HCT116 (cell line): ENCODE data around the gene NOBOX. TPM values are rescaled to one million over a fixed set of nuclear protein-coding genes. Genes with fewer than 3 reads are reported as not detected.
A peak's percentile ranks its signal among the peaks of the same experiment; 100 is the strongest.

Experiments
- ATAC-seq: fragments of 200-7000 bp; cut with Tn5 transposase; 2 replicates; pipeline ENCODE4 v1.9.1; 2020; ENCODE audit warnings: mild to moderate bottlenecking, moderate library complexity
- BruUV-seq: library from RNA; stranded (reverse); fragments of 400-500 nt; replicated peaks from 2 replicates; lab custom pipeline; 2021; lab: Mats Ljungman, UMichigan
- CTCF ChIA-PET: fragments of 300-600 bp; sonication (Branson Sonifier 250); formaldehyde crosslinking; loops from one replicate; lab custom pipeline; 2021; ENCODE audit warnings: antibody characterized with exemption; lab: Charles Lee
- POLR2A ChIA-PET: fragments of 300-600, 350-600 bp; sonication (Branson Sonifier 250); formaldehyde crosslinking; loops from one replicate; lab custom pipeline; 2021; ENCODE audit warnings: antibody characterized with exemption; lab: Charles Lee
- RAD21 ChIA-PET, 2 experiments: fragments of 300-600 bp; sonication (Branson Sonifier 250); formaldehyde crosslinking; loops; one replicate each; lab custom pipeline; 2023; ENCODE audit warnings: low total read pairs in 2 of 2; ENCODE audit not compliant: uncharacterized antibody in 2 of 2, unreplicated experiment in 2 of 2, low non-redundant PET in 1 of 2; lab: Charles Lee
- DNase-seq: peaks from one replicate; pipeline ENCODE4 v3.0.0-alpha.2; 2010; ENCODE audit warnings: low read depth, low spot score
- H2AFZ ChIP-seq: fragments of 200-600 bp; shearing (Covaris generic), sonication (generic); 2 replicates; pipeline ENCODE4 v1.6.1; 2017; ENCODE audit warnings: low read depth, mixed run types, mixed read lengths, antibody characterized with exemption, low read length; ENCODE audit not compliant: poor library complexity, severe bottlenecking
- H3K27ac ChIP-seq: 2 replicates; pipeline ENCODE4 v1.5.1; 2012; ENCODE audit warnings: low read depth, low read length
- H3K27me3 ChIP-seq: fragments of 200-600 bp; sonication (generic); 2 replicates; pipeline ENCODE4 v1.6.1; 2016; ENCODE audit warnings: mixed run types, low read length, mixed read lengths; ENCODE audit not compliant: insufficient read depth
- H3K36me3 ChIP-seq, 2 experiments: fragments of 200-500 bp in 1 of 2; fragments of 200-600 bp in 1 of 2; sonication (Bioruptor generic) in 1 of 2; sonication (generic) in 1 of 2; 2 replicates each; pipeline versions ENCODE4 v1.5.1 to v1.6.1; 2014 to 2016; ENCODE audit warnings: low read length in 2 of 2, inconsistent platforms in 1 of 2, mixed read lengths in 1 of 2, mixed run types in 1 of 2; ENCODE audit not compliant: insufficient read depth in 2 of 2, control insufficient read depth in 1 of 2
- H3K4me1 ChIP-seq, 2 experiments: fragments of 200-600 bp in 1 of 2; sonication (generic) in 1 of 2; 2 replicates each; pipeline versions ENCODE4 v1.5.1 to v1.6.1; 2012 to 2017; ENCODE audit warnings: low read length in 2 of 2, inconsistent platforms in 1 of 2, mild to moderate bottlenecking in 1 of 2, mixed read lengths in 1 of 2, mixed run types in 1 of 2, moderate library complexity in 1 of 2; ENCODE audit not compliant: insufficient read depth in 2 of 2, control insufficient read depth in 1 of 2
- H3K4me2 ChIP-seq: fragments of 200-600 bp; sonication (generic); 2 replicates; pipeline ENCODE4 v1.6.1; 2017; ENCODE audit warnings: mixed run types, low read length, mixed read lengths
- H3K4me3 ChIP-seq, 2 experiments: fragments of 200-600 bp in 1 of 2; sonication (generic) in 1 of 2; replicated peaks in 1 of 2; 2 replicates each; pipeline ENCODE4 v1.5.1; 2011 to 2016; ENCODE audit warnings: low read length in 2 of 2, control low read depth in 1 of 2, low read depth in 1 of 2, mild to moderate bottlenecking in 1 of 2, mixed read lengths in 1 of 2, mixed run types in 1 of 2
- H3K79me2 ChIP-seq: fragments of 200-600 bp; sonication (generic); 2 replicates; pipeline ENCODE4 v1.6.1; 2017; ENCODE audit warnings: mild to moderate bottlenecking, mixed run types, low read length, moderate library complexity, mixed read lengths; ENCODE audit not compliant: insufficient read depth
- H3K9ac ChIP-seq: fragments of 200-600 bp; sonication (generic); 2 replicates; pipeline ENCODE4 v1.6.1; 2016; ENCODE audit warnings: low read length, mixed read lengths
- H3K9me2 ChIP-seq: fragments of 200-600 bp; sonication (generic), shearing (Covaris generic); 2 replicates; pipeline ENCODE4 v1.6.1; 2017; ENCODE audit warnings: mixed run types, mild to moderate bottlenecking, moderate library complexity; ENCODE audit not compliant: insufficient read depth
- H3K9me3 ChIP-seq, 2 experiments: fragments of 200-500 bp in 1 of 2; fragments of 200-600 bp in 1 of 2; sonication (Bioruptor generic) in 1 of 2; sonication (generic) in 1 of 2; 2 replicates each; pipeline ENCODE4 v1.6.1; 2014 to 2017; ENCODE audit warnings: low read length in 2 of 2, mixed read lengths in 2 of 2, inconsistent platforms in 1 of 2, low read depth in 1 of 2, mild to moderate bottlenecking in 1 of 2, mixed run types in 1 of 2, moderate library complexity in 1 of 2; ENCODE audit not compliant: control insufficient read depth in 1 of 2, insufficient read depth in 1 of 2
- H4K20me1 ChIP-seq: fragments of 200-600 bp; sonication (generic), shearing (Covaris generic); 2 replicates; pipeline ENCODE4 v1.6.1; 2017; ENCODE audit warnings: mixed run types, mild to moderate bottlenecking, moderate library complexity; ENCODE audit not compliant: insufficient read depth
- CBX3 ChIP-seq: IDR thresholded peaks from 2 replicates; pipeline ENCODE4 v1.6.1; 2012; ENCODE audit warnings: low read depth
- CEBPB ChIP-seq: IDR thresholded peaks from 2 replicates; pipeline ENCODE4 v1.6.1; 2012; ENCODE audit warnings: low read depth
- EZH2 ChIP-seq: fragments of 200-600 bp; sonication (generic); IDR thresholded peaks from 2 replicates; pipeline ENCODE4 v1.6.1; 2017; ENCODE audit warnings: antibody characterized with exemption, mixed run types
- MAX ChIP-seq: IDR thresholded peaks from 2 replicates; pipeline ENCODE4 v1.6.1; 2012
- ZBTB33 ChIP-seq: IDR thresholded peaks from 2 replicates; pipeline ENCODE4 v1.6.1; 2011; ENCODE audit warnings: mild to moderate bottlenecking, low read length, moderate library complexity; ENCODE audit not compliant: insufficient replicate concordance; ENCODE audit errors: extremely low read depth
- intact Hi-C: fragments of 100-400 bp; cut with micrococcal nuclease; formaldehyde crosslinking; loops from 2 replicates; pipeline ENCODE4 v1.10.0; 2022
- total RNA-seq: library from RNA; stranded (reverse); gene quantifications from one replicate; pipeline ENCODE4 v1.2.1, GENCODE V29; 2021; ENCODE audit not compliant: unreplicated experiment

Gene NOBOX
- total RNA-seq, 1 experiment from 2014 or later, result not detected

GRCh38 chr7:144384555-144385245 is 18.8 kb downstream of the NOBOX start (continued):
- no peak for TF ChIP-seq ZBTB33

GRCh38 chr7:144384071-144384470 is 19.4 kb downstream of the NOBOX start:
- Histone ChIP-seq H3K4me2 (peak overlapping the region; percentile 83), H3K9me3 (no peaks in the 10 kb centered on the region), H3K4me3 (peak overlapping the region; percentile 19 to 50), H3K9me2 (no peaks in the 10 kb centered on the region), H3K79me2 (no peaks in the 10 kb centered on the region), H4K20me1 (no peaks in the 10 kb centered on the region), H3K4me1 (peaks cover 21 to 34% of the 10 kb centered on the region in 2 experiments), H2AFZ (peak overlapping the region; percentile 75), H3K9ac (peak overlapping the region; percentile 55), H3K27ac (peak overlapping the region; percentile 78), H3K36me3 (0 out of 4 replicates have a peak, but pooled peaks cover 0 to 7% of the 10 kb centered on the region in 2 experiments), H3K27me3 (no peaks in the 10 kb centered on the region)
- ATAC-seq (peak; percentile 82), DNase-seq (peak; percentile 60)
- TF ChIP-seq EZH2 (no peak), CEBPB (peak; percentile 38; the same call in 1 of the 2 replicates), CBX3 (peak; percentile 35; the same call in 1 of the 2 replicates), MAX (0 out of 2 replicates have a peak, but pooled peaks have one; percentile 34)
- intact Hi-C loops, result no loop called here
- ChIA-PET RAD21 (no interaction called here), POLR2A (no interaction called here), CTCF (interaction anchor here (1.0 kb wide), 1 partner anchor 9 kb away, joined by 3 read pairs; no protein-coding TSS in a partner anchor)
- BruUV-seq, result TSS peak; percentile 13
